Skeletal muscle tissue (tissue), 4 donors: ENCODE measurements around the gene GGTA1. TPM values are rescaled to one million over a fixed set of nuclear protein-coding genes. Genes with fewer than 3 reads are reported as not detected.
"Not testable (repeated sequence)": the region's sequence is repeated elsewhere in the genome, so short reads cannot be mapped to it uniquely, and the experiment has no call there.

Source experiments
- H3K27ac ChIP-seq: one replicate; pipeline ENCODE4 v1.7.0; 2013; ENCODE audit warnings: mild to moderate bottlenecking, low read depth, low read length, inconsistent platforms
- H3K27me3 ChIP-seq, 3 donors: one replicate each; pipeline ENCODE4 v1.7.0; 2013; ENCODE audit warnings: low read length in 3 of 3; ENCODE audit not compliant: control insufficient read depth in 3 of 3, insufficient read depth in 3 of 3
- H3K36me3 ChIP-seq, 3 donors: one replicate each; pipeline ENCODE4 v1.7.0; 2013; ENCODE audit warnings: low read length in 3 of 3; ENCODE audit not compliant: control insufficient read depth in 3 of 3, insufficient read depth in 3 of 3
- H3K4me1 ChIP-seq, 3 donors: one replicate each; pipeline ENCODE4 v1.7.0; 2013; ENCODE audit warnings: low read length in 3 of 3, mild to moderate bottlenecking in 3 of 3; ENCODE audit not compliant: control insufficient read depth in 3 of 3, insufficient read depth in 3 of 3
- H3K4me3 ChIP-seq, 3 donors: one replicate each; pipeline ENCODE4 v1.7.0; 2013; ENCODE audit warnings: low read length in 3 of 3
- H3K9ac ChIP-seq, 3 donors: one replicate each; pipeline ENCODE4 v1.7.0; 2013; ENCODE audit warnings: low read length in 3 of 3, mild to moderate bottlenecking in 3 of 3, moderate library complexity in 2 of 3, low read depth in 1 of 3
- H3K9me3 ChIP-seq, 3 donors: one replicate each; pipeline ENCODE4 v1.7.0; 2013; ENCODE audit warnings: low read length in 3 of 3; ENCODE audit not compliant: control insufficient read depth in 3 of 3
- total RNA-seq: library from RNA; depleted of rRNA; stranded (reverse); fragments of >200 nt; gene quantifications from one replicate; pipeline ENCODE4 v1.2.3, GENCODE V29; 2014
- donor health status: Osteomylitis.

Gene GGTA1
- total RNA-seq, 1 donor from 2014 or later, result 6.3 TPM

DNA sequence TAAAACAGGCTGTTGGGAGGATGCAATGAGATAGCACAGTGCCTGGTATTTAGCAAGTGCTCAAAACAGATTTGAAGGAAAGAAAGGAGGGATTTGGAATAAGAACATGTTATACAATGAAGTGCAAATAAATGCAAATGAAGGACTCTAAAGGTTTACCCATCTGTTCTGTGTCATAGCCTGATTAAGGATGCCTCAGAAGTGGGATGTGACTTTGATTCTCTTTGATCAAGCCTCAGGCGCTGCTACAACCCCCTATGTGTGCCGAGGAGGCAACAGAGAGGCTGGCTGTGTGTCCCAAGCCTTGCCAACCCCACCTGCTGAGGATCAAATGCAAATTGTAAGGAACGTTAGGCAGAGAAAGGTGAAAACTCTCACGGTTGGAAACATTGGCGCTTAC, 27.2 kb downstream of the GGTA1 start:
- no peak overlapping the region for H3K27ac ChIP-seq
- H3K27me3 ChIP-seq, result peaks cover 0 to 3% (median 3%) of the 10 kb centered on the region in 3 donors
- H3K4me1 ChIP-seq, result peaks cover 0 to 10% (median 4%) of the 10 kb centered on the region in 3 donors
- H3K4me3 ChIP-seq, result no peak overlapping the region
- H3K9me3 ChIP-seq, result no peaks in the 10 kb centered on the region
- H3K36me3 ChIP-seq, result no peaks in the 10 kb centered on the region
- H3K9ac ChIP-seq, result no peak overlapping the region

DNA sequence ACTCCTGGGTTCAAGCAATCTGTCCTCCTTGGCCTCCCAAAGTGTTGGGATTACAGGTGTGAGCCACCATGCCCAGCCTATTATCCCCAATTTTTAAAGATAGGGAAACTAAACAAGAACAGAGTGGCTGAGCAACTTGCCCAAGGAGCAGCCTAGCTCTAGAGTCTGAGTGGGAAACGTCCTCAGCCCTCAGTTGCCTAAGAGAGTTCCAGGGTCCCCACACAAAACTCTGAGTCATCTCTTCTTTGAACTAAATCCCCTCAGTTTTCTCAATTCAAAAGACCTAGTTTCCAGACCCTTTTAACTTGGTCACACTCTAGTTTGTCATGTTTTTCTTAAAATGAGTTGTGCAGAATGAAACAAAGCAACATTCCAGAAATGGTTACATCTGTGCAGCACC, 33.5 kb downstream of the GGTA1 start:
- no peaks in the 10 kb centered on the region for H3K36me3 ChIP-seq
- H3K27ac ChIP-seq, result no peak overlapping the region
- peaks cover 0 to 5% (median 0%) of the 10 kb centered on the region in 3 donors for H3K27me3 ChIP-seq
- no peak overlapping the region for H3K4me3 ChIP-seq
- peaks cover 0 to 4% (median 0%) of the 10 kb centered on the region in 3 donors for H3K4me1 ChIP-seq
- H3K9me3 ChIP-seq, result no peaks in the 10 kb centered on the region
- no peak overlapping the region for H3K9ac ChIP-seq

DNA sequence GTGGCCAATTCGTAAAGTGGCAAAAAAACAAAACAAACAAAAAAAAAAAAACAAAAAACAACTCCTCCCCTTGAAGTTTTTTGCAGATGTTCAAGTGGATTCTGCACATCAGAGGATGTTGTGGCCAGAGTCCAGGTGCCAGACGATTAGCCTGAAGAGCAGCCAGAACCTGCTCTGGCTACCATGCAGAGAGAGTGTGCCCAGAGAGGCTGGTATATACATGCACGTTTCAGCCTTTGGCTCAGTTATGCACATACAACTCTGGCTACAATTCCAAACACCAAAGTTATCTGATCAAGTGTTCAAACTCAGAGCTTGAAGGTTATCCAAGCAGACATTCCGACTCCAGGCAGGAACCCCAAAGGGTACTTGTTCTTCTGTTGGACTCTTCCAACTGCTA, 34.7 kb downstream of the GGTA1 start:
- Histone ChIP-seq H3K27me3 (peaks cover 0 to 5% (median 5%) of the 10 kb centered on the region in 3 donors), H3K27ac (no peak overlapping the region), H3K4me3 (no peak overlapping the region), H3K4me1 (peaks cover 0 to 4% (median 0%) of the 10 kb centered on the region in 3 donors), H3K9ac (no peak overlapping the region), H3K9me3 (no peaks in the 10 kb centered on the region), H3K36me3 (no peaks in the 10 kb centered on the region)

DNA sequence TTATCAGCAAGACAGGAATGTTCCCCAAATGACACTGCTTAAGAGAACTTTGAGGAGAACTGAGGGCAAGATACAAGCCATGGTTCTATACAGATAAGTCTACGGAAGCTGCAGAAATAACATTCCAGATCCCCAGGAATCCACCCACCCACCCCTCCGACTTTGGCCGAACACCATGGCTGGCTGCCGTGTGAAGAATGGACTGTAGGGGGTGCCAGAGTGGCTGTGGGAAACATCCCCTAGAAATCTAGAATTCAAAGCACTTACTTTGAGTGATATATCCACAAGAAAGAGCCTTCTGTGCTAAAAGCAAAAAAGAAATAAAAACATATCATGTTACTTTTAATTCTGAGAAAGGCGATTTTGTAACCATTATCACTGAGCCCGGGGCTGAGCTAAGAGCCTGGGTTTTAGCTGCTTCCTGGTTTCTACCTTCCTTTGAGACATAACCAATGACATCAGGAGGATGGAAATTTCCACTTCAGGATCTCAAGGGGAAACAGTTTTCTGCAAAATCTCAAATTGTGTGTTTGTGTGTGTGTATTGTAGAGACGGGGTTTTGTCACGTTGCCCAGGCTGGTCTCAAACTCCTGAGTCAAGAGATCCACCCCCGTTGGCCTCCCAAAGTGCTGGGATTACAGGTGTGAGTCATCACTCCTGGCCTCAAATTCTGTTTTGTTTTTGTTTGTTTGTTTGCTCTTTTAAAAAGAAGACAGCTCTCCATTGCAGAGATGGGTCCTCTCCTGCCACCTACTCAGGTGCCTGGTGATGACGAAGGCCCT, 36.4 kb downstream of the GGTA1 start:
- Histone ChIP-seq H3K36me3 (no peaks in the 10 kb centered on the region), H3K27ac (no peak overlapping the region), H3K4me1 (peaks cover 0 to 4% (median 0%) of the 10 kb centered on the region in 3 donors), H3K4me3 (no peak overlapping the region), H3K9me3 (no peaks in the 10 kb centered on the region), H3K27me3 (peaks cover 0 to 8% (median 2%) of the 10 kb centered on the region in 3 donors), H3K9ac (no peak overlapping the region)

DNA sequence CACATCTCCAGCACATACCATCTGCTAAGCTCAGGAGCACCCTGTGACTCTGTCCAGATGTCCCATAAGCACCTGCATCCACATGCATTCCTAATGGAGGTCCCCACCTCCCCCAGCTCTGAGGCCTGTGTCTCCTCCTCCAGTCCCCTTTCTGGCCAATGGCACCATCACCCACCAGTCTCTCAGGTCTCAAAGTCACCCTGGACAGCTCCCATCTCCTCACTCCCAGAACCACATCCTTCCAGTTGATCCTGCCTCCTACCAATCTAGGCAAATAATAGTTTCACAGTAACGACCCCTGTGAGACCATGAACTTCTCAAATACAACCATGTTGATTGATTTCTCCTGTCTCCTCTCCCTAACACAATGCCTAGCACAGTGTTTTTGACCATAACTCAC, 40.1 kb downstream of the GGTA1 start:
- H3K9me3 ChIP-seq, result no peaks in the 10 kb centered on the region
- H3K36me3 ChIP-seq, result no peaks in the 10 kb centered on the region
- peaks cover 0 to 8% (median 2%) of the 10 kb centered on the region in 3 donors for H3K27me3 ChIP-seq
- no peak overlapping the region for H3K4me3 ChIP-seq
- H3K27ac ChIP-seq, result no peak overlapping the region
- no peak overlapping the region for H3K9ac ChIP-seq
- peaks cover 0 to 4% (median 0%) of the 10 kb centered on the region in 3 donors for H3K4me1 ChIP-seq

DNA sequence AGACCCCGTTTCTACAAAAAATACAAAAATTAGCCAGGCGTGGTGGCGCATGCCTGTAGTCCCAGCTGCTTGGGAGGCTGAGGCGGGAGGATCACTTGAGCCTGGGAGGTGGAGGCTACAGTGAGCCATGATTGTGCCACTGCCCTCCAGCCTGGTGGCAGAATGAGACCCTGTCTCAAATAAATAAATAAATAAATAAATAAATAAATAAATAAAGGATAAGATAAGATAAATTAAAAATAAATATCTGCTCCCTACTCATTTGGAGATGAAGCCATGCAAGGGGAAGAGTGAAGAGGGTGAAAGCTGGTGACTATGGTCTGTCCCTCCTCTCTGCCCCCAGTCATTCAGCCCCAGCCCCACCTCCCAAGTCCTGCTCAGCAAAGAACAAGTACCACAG, 41.2 kb downstream of the GGTA1 start:
- H3K27ac ChIP-seq, H3K36me3 ChIP-seq, H3K4me1 ChIP-seq, H3K9me3 ChIP-seq, H3K4me3 ChIP-seq, H3K27me3 ChIP-seq, H3K9ac ChIP-seq: not testable (repeated sequence)

DNA sequence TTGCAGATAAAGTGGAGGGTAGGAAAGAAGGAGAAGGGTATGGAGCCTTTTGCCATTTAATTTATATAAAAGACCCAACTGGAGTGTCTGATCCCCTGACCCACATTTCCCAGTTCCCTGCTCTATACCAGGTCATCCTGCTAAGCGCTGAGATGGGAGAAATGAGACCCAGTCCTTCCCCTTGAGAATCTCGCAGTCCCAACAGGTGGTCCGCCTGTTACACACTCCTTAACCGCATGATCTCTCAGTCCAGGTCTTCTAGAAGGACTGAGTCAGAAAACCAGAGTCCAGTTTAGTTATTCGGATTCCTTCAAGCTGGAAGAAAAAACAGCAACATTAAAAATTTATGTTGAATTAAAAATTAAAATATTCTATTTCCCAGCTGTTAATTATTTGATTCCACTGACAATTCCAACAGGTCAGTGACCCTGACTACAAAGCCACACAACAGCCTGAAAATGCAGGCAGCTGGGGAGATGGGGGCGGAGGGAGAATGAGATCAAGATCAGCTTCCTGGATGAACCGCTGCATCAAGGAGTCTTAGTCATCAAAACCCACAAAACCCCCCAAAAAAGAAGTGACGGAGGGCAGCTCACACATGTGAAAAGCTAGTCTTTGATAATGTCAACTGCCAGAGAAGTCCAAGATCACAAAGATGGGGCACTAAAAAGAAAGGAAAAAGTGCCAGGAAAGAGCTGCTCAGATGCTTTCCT, 44.0 kb downstream of the GGTA1 start:
- Histone ChIP-seq H3K4me3 (no peak overlapping the region), H3K36me3 (no peaks in the 10 kb centered on the region), H3K9ac (no peak overlapping the region), H3K9me3 (no peaks in the 10 kb centered on the region), H3K27me3 (peaks cover 0 to 8% (median 2%) of the 10 kb centered on the region in 3 donors), H3K4me1 (peaks cover 0 to 6% (median 0%) of the 10 kb centered on the region in 3 donors), H3K27ac (no peak overlapping the region)

DNA sequence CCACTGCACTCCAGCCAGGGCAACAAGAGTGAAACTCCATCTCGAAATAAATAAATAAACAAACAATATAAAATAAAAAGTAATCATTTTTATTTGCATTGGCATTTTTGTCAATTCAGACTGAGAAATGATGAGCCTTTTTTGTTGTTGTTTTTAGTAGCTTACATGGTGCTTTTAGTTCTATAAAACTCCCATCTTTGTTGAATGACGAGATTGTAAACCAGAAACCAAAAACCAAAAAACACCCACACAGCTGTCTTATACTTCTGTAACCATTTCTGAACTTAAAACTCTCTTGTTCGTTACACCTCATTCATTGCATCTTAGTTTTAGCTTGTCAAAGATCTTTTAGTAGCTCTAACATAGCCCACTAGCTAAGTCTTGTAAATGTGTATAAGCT, 44.7 kb downstream of the GGTA1 start:
- H3K9me3 ChIP-seq, result no peaks in the 10 kb centered on the region
- H3K27me3 ChIP-seq, result peaks cover 0 to 3% (median 2%) of the 10 kb centered on the region in 3 donors
- H3K36me3 ChIP-seq, result no peaks in the 10 kb centered on the region
- H3K4me1 ChIP-seq, result peaks cover 0 to 6% (median 0%) of the 10 kb centered on the region in 3 donors
- H3K9ac ChIP-seq, result no peak overlapping the region
- no peak overlapping the region for H3K27ac ChIP-seq
- no peak overlapping the region for H3K4me3 ChIP-seq

DNA sequence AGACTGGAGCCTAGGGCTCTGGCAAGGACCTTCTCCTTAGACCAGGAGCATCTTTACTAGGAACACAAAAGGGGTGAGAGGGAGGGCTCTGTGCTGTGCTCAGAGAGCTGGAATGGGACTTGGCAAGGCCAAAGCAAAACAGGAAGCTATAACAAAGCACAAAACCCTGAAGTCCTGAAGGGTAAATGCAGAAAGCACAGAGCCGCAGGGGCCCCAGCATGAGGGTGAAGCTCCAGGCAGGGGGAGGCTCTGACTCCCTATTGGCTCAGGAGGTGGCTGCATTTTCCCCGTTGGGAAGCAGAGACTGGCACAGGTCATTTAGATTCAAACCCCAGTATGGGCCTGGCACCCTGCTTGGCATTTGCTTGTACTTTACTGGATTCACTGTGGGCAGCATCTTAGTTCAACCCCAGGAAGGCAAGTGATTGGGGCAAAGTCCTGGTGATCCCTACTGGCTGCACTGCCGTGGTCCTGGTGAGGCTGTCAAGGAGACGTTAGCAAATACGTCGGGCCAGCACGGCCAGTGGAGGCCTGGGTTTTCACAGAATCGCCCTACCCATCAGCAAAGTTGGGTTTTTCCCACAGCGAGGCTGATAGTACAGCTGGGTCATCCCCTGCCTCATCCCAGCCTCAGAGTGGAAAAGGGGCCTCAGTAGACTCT, 46.3 kb downstream of the GGTA1 start:
- H3K36me3 ChIP-seq, result no peaks in the 10 kb centered on the region
- peaks cover 0 to 2% (median 0%) of the 10 kb centered on the region in 3 donors for H3K27me3 ChIP-seq
- H3K4me3 ChIP-seq, result no peak overlapping the region
- peak overlapping the region in 1 of 3 donors; percentile 10 for H3K9ac ChIP-seq
- H3K4me1 ChIP-seq, result peaks cover 0 to 6% (median 0%) of the 10 kb centered on the region in 3 donors
- H3K27ac ChIP-seq, result no peak overlapping the region
- no peaks in the 10 kb centered on the region for H3K9me3 ChIP-seq
